ENCODE data around the gene C10orf71.

Gene C10orf71, protein sequence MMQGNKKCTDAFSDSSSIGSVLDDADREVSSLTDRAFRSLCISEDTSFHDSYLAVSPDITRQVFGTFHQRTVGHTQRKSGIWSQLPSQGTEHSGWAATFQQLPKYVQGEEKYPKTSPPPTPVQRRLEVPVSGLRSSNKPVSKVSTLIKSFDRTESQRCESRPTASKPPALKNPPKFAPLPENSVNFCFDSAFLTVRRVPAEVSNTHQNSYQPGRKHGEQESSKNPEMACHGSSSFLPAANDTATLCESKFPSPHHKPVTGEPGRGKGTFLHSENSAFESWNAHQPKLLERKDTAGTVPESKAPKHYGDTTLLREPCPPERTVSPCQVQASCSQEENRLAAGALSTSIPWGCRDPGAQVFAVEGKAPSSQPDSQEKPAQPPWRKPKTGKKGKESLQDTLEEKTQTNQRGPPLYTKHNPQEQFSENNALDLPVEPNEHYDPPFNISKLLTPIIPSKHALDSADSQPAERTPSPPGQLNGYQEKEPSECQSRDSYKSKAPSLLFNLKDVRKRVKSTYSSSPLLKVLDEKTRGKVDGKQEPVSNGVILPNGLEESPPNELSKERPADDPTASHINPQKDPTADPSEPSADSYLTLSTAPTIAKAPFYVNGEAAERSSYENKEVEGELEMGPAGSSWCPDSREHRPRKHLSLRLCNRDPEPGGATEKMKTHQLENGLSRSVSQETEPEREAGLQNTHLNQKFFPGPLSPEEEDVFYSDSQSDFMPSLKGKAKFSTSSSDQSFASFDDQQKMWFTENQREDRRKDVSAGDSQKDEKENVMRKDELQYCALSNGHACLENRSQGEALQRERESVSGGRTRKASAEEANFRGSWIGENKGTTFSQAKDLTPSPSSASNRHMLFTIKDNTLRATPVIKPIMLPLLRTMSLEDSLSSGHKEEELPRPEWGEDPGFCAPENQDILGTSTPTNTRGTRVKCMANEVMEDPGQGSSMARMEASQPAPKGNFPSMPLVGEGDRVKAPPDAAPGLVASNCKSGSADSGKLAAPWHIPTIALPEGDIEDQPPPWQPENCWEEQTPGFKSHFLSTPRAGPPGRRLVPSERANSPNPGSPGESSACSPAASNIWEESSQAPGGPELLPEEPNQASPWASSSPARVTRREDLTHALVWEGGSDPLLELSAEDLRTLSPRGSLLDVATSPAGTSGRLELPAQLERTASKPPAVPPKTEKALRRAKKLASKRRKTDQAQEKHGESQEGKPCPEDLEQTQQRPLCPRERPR (N-terminal part only)

DNA sequence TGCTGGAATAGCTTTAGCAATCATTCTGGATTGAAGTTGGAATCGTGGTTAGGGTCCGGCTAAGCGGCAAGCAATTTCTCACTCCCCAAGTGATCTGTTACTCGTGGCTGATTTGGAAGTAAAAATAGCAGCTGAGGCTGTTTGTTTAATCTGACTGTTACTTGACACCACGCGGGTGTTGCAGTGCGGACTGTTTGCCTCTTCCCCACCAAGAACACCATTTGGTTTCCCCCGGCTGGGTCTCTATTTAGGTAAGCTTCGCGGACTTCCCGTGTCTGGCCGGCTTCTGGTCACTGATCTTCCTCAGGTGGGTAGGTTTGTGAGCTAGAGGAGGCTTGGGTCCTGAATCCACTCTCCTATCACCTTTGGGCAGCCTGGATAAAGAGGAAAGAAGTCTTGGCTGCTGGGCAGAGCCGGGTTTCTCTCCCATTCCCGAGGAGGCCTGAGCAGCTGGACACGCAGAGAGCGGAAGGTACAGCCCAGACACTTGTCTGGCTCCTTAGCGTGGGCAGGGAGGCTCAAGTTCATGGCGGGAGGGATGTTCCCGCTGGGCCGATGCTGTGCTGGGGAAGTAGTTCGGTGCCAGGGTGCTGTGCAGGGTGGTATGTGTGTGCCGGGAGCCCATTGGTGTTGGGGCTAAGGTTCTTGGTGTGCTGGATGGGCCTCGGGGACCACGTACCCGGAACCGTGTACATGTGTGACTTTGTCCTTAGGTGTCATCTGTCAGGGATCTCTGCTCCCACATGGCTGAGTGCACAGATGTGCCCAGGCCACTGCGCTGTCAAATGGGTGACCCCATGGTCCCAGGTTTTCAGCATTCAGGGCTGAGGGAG lies at the start of gene C10orf71:
Gene C10orf71 (plus strand): TSS at position 188 of the 833 bp plus-strand sequence. CDS start 23,376 bp downstream, outside the sequence.
- no peak for DNase-seq

DNA sequence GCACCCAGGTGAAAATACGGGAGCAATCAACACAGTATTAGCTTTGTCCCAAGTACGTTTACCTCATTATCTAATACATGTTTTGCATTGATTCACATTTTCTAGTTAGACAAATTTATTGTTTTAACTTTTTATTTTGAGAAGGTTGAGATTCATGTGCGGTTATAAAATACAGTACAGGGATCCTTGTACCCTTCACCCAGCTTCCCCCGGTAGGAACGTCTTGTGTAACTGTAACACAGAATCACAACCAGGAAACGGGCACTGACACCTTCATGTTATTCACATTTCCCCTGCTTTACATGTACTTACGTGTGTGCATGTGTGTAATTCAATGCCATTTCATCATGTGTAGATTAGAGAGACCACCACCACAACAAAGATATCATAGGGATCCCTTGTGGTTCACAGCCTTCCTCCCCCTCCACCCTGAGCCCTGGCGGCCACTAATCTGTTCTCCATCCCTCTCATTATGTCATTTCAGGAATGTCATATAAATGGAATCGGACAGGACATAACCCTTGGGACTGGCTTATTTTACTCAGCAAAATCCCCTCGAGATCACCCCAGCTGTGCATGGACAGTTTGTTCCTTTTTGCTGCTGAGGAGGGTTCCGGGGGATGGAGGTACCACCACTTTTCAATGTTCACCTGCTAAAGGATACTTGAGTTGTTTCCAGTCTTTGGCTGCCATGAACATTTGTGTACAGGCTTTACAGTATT lies 46.5 kb upstream of the C10orf71 start:
- no peak for DNase-seq

DNA sequence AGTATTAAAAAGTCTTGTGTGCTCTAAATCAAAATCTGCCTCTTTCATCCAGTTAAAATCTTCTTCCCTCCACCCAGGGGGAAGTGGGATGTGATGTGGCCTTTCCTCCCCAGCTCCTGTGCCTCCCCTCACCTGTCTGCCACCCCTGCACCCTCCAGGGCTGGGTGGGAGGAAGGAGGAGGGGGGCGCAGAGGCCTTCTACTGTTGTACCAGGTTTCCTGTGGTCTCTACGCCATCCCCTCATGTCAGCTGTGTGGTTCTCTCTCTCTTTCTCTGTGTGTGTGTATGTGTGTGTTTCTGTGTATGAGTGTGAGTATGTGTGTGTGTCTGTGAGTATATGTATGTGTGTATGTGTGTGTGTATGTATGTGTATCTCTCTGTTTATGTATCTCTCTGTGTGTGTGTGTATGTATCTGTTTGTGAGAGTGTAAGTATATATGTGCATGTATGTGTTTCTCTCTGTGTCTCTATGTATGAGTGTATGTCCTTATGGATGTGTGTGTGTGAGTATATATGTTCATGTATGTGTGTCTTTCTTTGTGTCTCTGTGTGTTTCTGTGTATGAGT lies 45.5 kb upstream of the C10orf71 start:
- no peak for DNase-seq

DNA sequence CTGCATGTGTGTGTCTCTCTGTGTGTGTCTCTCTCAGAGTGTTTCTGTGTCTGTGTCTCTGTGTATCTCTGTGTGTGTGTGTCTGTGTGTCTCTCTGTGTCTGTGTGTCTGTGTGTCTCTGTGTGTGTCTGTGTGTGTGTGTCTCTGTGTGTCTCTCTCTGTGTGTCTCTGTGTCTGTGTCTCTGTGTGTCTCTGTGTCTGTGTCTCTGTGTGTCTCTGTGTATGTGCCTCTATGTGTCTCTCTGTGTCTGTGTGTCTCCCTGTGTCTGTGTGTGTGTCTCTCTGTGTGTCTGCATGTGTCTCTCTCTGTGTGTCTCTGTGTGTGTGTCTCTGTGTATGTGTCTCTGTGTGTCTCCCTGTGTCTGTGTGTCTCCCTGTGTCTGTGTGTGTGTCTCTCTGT lies 44.8 kb upstream of the C10orf71 start:
- no peak for DNase-seq

DNA sequence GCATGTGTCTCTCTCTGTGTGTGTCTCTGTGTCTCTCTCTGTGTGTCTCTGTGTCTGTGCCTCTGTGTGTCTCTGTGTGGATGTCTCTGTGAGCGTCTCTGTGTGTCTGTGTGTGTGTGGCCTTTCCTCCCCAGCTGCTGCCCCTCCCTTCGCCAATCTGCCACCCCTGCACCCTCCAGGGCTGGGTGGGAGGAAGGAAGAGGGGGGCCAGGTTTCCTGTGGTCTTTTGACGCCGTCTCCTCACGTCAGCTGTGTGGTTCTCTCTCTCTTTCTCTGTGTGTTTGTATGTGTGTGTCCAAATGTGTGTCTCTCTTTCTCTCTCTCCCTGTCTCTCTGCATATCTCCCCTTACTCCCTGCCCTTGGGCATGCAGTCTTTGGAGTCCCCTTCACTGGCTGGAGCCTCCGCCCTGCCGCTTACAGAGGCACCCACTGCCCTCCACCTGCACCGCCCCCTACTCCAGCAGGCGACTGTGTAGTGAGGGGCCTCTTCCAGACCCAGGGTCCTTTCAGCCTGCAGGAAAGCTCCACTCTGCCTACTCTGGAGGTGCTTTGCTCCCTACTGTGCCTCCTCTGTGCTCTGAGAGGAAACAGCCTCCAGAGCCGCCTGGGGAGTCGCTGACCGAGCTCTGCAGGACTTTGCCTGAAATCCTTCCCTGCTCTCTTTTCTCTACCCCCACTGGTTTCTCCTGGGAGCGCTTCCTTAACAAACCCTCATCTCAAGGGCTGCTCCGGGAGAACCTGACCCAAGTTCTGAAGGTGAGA lies 44.2 kb upstream of the C10orf71 start:
- DNase-seq = no peak

DNA sequence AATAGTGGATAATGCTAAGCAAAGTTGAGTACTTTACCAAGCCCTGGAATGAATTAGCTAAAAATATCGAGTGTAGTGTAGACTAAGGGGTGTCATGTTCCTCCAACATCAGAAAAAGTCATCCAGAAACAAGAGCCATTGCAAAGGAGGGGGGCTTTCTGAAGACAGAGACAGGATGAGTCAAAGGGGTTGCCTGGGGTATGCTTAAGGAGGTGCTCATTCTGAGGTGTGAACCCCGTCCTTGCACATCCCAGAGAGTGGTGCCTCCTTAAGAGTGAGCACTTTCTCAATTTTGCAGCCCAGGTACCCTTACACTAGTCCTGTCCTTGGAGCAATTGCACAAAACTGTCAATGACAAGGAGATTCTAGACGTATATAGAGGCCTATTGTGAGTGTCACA lies 43.1 kb upstream of the C10orf71 start:
- no peak for DNase-seq

DNA sequence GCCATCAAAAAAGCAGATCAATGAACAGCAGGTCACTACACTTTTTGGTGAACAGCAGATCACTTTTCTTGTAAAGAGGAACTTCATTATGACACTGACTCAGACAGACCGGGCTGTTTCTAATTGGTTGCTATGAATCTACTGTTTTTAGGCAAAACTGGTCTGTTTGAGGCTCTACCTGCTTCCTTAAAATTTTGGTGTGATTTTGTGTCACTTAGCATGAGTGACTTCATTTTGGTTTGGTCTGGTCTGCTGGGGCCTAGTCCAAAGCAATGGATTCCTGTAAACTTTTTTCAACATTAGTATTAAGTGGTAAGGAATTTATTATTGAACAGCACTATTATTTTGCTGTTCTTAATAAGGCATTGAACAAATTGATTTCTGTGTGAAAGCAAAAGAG lies 41.8 kb upstream of the C10orf71 start:
- DNase-seq = no peak

DNA sequence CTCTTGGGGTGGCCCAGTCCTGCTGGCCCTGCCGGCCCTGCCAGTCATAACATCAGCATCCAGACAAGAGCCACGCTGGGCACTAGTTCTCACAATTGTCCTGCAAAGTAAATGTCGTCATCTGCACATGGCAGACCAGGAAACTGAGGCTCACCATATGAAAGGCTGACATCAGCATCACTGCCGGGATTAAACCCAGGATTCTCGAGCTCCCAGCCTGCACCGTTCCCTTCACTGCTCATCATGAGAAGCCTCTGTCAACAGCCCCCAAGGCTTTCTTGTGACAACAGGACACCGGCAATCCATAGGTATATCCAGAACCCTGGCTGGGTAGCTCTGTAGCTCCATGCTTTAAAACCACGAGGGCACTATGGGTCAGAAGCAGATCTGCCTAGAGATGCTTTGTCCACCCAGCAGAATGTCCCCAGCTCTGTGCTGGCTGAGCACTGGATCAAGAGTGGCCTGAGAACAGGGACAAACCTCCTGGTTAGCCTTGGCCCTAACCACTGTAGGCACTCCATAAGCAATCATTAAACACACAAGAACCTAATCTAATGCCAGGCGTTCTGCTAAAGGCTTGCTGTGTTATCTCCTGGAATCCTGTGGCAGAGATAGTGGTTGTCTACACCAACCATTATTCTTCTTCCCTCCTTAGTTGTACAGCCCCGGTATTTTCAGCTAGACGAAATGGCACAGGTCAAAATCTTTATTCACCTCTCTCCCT lies 41.2 kb upstream of the C10orf71 start:
- no peak for DNase-seq

DNA sequence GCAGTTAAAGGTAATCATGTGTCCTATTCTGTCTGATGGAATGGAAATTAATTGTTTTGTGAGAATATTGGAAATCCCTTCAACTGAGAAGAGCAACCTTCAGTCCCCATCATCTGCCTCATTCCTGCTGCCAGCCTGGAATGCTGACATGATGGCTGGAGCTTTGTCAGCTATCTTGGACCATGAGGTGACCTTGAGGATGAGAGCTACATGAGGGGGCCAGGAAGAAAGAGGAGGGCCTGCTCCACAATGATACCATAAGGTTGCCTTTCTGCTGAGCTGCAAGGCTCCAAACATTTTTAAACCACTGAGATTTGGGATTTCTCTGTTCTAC lies 40.7 kb upstream of the C10orf71 start:
- no peak for DNase-seq

DNA sequence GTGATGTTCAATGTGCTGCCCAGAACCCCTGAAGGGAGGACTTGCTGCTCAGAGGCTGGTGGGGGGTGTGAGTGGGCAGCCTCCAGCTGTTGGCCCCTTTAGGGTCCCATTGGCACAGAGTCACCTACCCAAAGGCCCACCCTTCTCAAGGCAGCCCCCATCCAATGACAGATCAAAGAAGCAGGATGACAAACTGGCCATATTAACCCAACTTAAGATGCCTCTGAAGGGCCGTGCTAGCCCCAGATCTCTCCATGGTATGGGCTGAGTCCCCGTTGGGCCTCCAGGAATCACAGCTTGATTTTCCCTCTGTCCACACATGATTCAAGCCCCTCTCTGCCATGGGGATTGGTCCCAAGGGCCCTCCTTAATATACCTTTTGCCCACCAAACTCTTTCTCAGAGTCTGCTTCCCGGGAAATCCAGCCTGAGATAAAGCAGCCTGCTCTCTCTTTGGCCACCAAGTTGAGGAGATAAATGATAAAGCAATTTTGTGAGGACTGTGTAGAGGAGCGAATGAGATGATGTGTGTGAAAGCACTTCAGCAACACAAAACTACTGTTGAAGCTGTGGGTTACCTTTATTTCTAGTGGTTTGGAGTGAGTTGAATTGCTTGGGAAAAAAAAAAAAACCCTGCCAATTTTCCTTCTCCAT lies 38.2 kb upstream of the C10orf71 start:
- no peak for DNase-seq

DNA sequence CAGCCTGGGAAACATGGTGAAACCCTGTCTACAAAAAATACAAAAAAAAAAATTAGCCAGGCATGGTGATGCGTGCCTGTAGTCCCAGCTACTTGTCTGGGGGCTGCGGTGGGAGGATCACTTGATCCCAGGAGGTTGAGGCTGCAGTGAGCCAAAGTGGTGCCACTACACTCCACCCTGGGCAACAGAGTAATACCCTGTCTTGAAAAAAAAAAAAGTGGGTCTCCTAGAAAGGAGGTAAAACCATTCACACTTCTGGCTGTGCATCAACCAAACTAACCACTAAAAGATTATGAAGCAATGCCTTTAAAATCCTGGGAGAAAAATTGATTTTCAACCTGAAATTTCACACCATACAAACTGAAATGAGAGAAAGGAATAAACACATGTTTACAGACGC lies 35.4 kb upstream of the C10orf71 start:
- no peak for DNase-seq

DNA sequence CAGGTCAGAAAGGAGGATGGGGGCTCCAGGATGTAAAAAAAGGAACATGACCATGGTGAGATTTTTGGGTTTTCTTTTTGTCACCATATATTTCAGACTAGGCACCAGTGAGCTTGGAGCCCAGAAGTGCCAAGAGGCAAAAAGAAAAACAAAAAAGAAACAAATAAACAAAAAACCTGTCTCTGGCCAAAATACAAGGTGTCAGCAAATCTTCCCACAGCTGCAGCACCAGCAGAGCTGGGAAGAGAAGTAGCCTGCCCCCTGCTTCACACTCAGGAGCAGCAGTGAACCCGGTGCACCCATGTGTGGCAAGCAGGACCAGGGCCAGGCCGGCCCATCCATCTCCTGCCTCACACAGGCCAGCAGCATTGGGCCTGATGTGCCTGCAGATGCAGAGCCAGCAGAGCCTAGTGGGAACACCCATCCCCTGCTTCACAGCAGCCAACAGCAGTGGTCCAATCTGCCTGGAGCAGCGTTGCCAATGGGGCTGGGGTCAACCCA lies 34.7 kb upstream of the C10orf71 start:
- no peak for DNase-seq

DNA sequence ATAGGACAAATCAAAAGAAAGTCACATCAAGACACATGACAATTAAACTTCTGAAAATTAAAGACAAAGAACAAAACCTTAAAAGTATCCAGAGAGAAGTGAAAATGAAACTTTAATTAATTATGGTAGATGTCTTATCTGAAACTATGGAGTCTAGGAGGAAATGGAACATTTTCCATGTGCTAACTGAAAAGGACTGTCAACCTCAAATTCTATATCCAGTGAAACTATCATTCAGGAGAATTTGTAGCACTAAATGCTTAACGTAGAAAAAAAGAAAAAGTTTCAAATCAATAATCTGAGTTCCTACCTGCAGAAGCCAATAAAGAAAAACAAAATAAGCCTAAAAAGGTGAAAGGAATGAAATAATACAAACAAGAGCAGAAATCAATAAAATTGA lies 33.1 kb upstream of the C10orf71 start:
- DNase-seq = no peak

DNA sequence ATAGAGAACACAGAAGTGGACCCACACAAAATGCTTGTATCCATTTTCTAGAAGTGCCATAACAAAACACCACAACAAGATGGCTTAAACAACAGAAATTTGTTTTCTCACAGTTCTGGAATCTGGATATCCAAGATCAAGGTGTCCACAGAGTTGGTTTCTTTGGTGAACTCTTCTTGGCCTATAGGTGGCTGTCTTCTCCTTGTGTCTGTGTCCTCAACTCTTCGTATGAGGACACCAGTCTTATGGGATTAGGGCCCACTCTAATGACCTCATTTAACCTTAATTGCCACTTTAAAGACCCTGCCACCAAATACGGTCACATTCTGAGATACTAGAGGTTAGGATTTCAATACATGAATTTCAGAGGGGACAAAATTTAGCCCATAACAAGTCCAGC lies 30.8 kb upstream of the C10orf71 start:
- DNase-seq = no peak

DNA sequence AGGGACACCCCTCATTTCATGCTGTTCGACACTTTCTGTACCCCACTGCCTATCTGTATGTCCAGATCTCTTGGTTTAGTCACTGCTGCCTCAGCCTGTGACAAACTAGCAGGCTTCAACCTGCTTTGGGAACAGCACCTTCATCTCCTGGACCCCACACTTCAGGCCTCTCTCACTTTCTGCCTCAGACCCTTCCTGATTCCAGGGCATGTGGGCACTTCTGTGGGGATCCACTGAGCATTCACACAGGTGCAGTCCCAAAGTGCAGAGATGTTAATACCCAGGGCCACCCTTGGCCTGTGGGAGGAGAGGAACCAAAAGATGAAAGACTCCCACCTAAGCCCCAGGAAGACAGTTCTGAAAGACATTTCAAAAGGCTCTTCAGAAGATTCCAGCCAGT lies 29.4 kb upstream of the C10orf71 start:
- DNase-seq = no peak

DNA sequence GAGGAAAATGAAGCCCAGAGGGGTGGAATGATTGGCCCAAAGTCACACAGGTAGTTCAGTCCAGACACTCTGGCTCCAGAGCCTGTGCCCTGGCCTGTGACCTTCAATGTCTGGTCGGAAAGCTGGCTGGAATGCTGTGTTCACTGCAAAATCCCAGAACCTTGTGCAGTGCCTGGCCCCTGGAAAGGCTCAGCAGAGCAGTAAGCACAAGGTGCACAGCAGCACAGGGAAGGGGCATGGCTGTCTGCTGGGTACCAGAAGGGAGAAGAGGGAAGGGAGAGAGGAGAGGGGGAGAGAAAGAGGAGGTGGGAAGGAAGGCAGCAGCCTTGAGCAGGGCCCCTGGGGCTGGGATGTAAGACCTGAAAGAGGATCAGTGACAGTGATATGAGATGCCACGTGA lies 28.4 kb upstream of the C10orf71 start:
- DNase-seq = no peak

DNA sequence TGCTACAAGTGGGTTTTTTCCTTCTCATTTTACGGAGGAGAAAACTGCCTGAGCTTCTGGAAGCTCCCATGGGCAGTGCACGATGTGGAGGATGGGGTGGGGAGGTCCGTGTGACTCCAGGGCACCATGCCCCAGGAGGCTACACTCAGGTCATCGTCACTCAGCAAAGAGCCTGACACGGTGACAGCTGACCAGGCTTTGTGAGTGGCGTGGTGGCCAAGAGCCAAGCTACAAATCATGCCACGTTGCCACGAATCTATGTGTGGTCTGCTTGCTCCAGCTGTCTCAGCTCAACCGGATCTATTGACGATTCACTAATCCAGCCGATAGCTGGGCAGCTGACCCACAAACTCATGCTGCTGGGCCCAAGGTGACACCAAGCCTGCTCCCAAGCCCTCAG lies 27.6 kb upstream of the C10orf71 start:
- DNase-seq = no peak

DNA sequence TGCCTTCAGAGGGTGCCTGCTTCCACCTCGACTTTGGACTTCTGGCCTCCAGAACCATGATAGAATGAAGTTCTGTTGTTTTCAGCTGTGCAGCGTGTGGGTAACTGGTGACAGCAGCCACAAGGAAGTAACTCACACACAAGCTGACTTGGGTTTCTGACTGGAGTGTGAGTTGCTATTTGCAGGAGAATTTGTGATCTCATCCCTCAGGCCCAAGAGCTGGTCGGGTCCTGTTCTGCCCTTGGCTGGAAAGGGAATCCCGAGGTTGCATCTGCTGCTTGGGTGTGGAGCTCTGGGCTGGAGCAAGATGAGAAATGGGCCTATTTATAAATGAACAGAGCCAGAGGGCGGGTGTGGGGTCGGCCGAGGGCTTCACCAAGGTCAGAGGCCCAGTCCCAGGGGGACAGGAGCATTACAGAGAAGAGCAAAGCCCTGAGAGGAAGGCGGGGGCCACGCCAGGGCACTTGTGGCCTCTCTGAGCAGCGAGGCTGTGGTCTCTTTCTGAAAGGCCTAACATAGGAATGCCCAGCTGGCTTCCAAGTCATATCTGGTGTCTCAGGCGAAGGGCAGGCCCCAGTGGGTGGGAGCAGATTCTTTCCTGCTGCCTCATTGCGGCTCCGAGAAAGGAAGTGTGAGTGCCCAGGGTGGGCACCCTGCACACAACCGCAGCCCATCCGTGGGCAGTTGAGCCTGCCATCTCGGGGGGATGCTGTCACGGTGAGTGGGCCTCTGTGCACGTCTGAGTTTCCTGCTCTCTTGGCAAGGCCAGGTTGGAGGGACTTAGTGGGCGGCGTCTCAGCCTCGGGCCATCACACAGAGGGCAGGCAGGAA lies 26.5 kb upstream of the C10orf71 start:
- DNase-seq = no peak

Data from stimulated activated CD4-positive, alpha-beta T cell treated with anti-CD3 and anti-CD28 coated beads, Interleukin-12 subunit alpha, Interleukin-12 subunit beta, amount 100 ng/mL, for 4 hours (primary cell).